ENCODE measurements around the gene HCK. TPM values are rescaled to one million over a fixed set of nuclear protein-coding genes. Genes with fewer than 3 reads are reported as not detected.

HCK gene
- total RNA-seq, 1 experiment from 2014 or later = not detected

DNA sequence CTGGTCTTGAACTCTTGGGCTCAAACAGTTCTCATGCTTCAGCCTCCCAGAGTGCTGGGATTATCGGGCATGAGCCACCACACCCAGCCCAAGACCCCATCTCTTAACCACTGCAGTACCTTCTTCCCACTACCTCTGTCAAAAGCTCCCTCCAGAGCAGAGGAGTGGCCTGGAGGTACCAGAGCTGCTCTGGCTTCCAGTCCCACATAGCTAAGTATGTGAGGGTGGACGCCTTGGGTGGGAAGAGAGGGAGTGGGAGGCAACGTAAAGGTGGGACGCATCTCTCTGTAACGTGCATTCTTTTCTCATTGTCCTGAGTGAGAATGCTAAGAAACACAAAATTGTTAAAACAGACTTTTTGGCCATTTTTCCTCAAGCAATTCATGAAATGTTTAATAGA is 82.0 kb downstream of the HCK start:
- no peak overlapping the region for H3K27ac ChIP-seq (ENCODE audit: low read length)
- TF ChIP-seq EZH2phosphoT487 (IDR thresholded peaks at IDR 0.05; ENCODE audit: borderline replicate concordance, low read length) = no peak
- TF ChIP-seq EZH2 (IDR thresholded peaks at IDR 0.05; ENCODE audit: low read length, unreplicated experiment) = no peak
- TF ChIP-seq, protein P1, sequence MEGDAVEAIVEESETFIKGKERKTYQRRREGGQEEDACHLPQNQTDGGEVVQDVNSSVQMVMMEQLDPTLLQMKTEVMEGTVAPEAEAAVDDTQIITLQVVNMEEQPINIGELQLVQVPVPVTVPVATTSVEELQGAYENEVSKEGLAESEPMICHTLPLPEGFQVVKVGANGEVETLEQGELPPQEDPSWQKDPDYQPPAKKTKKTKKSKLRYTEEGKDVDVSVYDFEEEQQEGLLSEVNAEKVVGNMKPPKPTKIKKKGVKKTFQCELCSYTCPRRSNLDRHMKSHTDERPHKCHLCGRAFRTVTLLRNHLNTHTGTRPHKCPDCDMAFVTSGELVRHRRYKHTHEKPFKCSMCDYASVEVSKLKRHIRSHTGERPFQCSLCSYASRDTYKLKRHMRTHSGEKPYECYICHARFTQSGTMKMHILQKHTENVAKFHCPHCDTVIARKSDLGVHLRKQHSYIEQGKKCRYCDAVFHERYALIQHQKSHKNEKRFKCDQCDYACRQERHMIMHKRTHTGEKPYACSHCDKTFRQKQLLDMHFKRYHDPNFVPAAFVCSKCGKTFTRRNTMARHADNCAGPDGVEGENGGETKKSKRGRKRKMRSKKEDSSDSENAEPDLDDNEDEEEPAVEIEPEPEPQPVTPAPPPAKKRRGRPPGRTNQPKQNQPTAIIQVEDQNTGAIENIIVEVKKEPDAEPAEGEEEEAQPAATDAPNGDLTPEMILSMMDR (conservative IDR thresholded peaks at IDR 0.05; ENCODE audit: low read depth, low read length) = no peak
- intact Hi-C loops (cut with micrococcal nuclease) = no loop called here
- ATAC-seq = no peak
- H2AFZ ChIP-seq (ENCODE audit: low read length) = no peak overlapping the region
- H3K4me3 ChIP-seq (ENCODE audit: low read length) = no peak overlapping the region
- no peaks in the 10 kb centered on the region for H3K9me2 ChIP-seq (replicated peaks; ENCODE audit: low read length)
- BruUV-seq (replicated peaks) = no TSS peak
- H3K27me3 ChIP-seq (ENCODE audit: low read length) = no peaks in the 10 kb centered on the region
- no peaks in the 10 kb centered on the region for H3K4me1 ChIP-seq (ENCODE audit: insufficient read depth, low read length)
- H3K9me3 ChIP-seq (ENCODE audit: low read length) = no peaks in the 10 kb centered on the region
- CTCF ChIA-PET = no interaction called here
- peaks cover 26% of the 10 kb centered on the region for H3K79me2 ChIP-seq (ENCODE audit: low read length)
- H3K4me2 ChIP-seq (ENCODE audit: low read length) = no peak overlapping the region
- H4K20me1 ChIP-seq (ENCODE audit: low read length) = no peaks in the 10 kb centered on the region
- POLR2A ChIA-PET (ENCODE audit: unreplicated experiment) = no interaction called here
- H3F3A ChIP-seq (ENCODE audit: low read length, unreplicated experiment) = no peaks in the 10 kb centered on the region
- no peak for DNase-seq
- peaks cover 34% of the 10 kb centered on the region for H3K36me3 ChIP-seq (ENCODE audit: low read depth, low read length)
- no peak overlapping the region for H3K9ac ChIP-seq (ENCODE audit: low read length)

DNA sequence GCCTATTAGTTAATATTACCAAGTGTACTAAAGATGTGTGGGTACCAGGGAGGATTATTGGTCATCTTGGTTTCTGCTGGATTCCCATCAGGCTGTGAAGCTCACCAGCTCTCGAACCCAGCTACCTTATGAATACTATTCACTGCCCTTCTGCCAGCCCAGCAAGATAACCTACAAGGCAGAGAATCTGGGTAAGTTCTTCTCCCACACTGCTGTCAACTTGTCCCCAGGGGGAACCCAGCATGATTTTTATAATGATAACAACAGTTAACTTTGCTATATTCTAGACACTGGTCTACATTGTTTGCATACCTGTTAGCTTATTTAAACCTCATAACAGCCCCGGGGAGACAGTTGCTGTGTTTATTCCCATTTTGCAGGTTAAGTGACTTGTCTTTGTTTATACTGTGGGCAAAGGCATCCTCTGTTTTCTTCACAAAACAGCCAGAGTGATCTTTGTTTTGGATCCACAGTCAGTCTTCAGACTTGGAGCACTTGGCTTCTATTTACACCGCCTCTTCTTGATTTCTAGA is 84.0 kb downstream of the HCK start:
- Histone ChIP-seq H3K79me2 (ENCODE audit: low read length) (peaks cover 8% of the 10 kb centered on the region; the same call in 1 of the 2 replicates), H3K4me1 (ENCODE audit: insufficient read depth, low read length) (no peaks in the 10 kb centered on the region), H3K27ac (ENCODE audit: low read length) (no peak overlapping the region), H4K20me1 (ENCODE audit: low read length) (no peaks in the 10 kb centered on the region), H3K4me2 (ENCODE audit: low read length) (no peak overlapping the region), H3K36me3 (ENCODE audit: low read depth, low read length) (peaks cover 49% of the 10 kb centered on the region), H3F3A (ENCODE audit: low read length, unreplicated experiment) (no peaks in the 10 kb centered on the region), H3K4me3 (ENCODE audit: low read length) (no peak overlapping the region), H3K9me2 (replicated peaks; ENCODE audit: low read length) (no peaks in the 10 kb centered on the region), H2AFZ (ENCODE audit: low read length) (no peak overlapping the region), H3K27me3 (ENCODE audit: low read length) (no peaks in the 10 kb centered on the region), H3K9me3 (ENCODE audit: low read length) (no peaks in the 10 kb centered on the region), H3K9ac (ENCODE audit: low read length) (no peak overlapping the region)
- POLR2A ChIA-PET (ENCODE audit: unreplicated experiment) = no interaction called here
- no TSS peak for BruUV-seq (replicated peaks)
- no peak for ATAC-seq
- CTCF ChIA-PET = no interaction called here
- intact Hi-C loops (cut with micrococcal nuclease) = no loop called here
- DNase-seq = no peak
- TF ChIP-seq, protein P1 (conservative IDR thresholded peaks at IDR 0.05; ENCODE audit: low read depth, low read length) = no peak
- TF ChIP-seq EZH2 (IDR thresholded peaks at IDR 0.05; ENCODE audit: low read length, unreplicated experiment) (no peak), EZH2phosphoT487 (IDR thresholded peaks at IDR 0.05; ENCODE audit: borderline replicate concordance, low read length) (no peak)

DNA sequence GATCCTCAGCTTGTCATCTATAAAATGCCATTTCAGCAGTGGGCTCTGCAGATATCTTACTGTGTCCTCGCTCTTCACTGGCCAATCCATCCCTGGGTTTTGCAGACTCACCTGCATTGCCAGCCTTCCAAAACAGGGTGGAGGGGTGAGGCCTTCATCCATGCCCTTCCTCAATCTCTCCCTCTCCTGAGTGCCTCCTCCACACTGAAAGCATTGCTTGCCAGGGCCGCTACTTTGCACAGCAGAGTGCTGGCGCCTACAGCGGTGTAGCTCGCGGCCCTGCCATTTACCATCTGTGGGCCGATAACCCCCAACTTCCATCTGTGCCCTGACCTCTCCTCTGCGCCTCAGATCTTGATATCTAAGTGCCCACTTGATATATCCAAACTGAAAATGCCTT is 86.9 kb downstream of the HCK start:
- no peaks in the 10 kb centered on the region for H3K4me1 ChIP-seq (ENCODE audit: insufficient read depth, low read length)
- H2AFZ ChIP-seq (ENCODE audit: low read length) = no peak overlapping the region
- H3K9me3 ChIP-seq (ENCODE audit: low read length) = no peaks in the 10 kb centered on the region
- intact Hi-C loops (cut with micrococcal nuclease) = no loop called here
- no peaks in the 10 kb centered on the region for H3K9me2 ChIP-seq (replicated peaks; ENCODE audit: low read length)
- no peaks in the 10 kb centered on the region for H4K20me1 ChIP-seq (ENCODE audit: low read length)
- no peak overlapping the region for H3K4me2 ChIP-seq (ENCODE audit: low read length)
- H3K4me3 ChIP-seq (ENCODE audit: low read length) = no peak overlapping the region
- ATAC-seq (no peak), DNase-seq (no peak)
- no peaks in the 10 kb centered on the region for H3F3A ChIP-seq (ENCODE audit: low read length, unreplicated experiment)
- TF ChIP-seq EZH2 (IDR thresholded peaks at IDR 0.05; ENCODE audit: low read length, unreplicated experiment) (no peak), EZH2phosphoT487 (IDR thresholded peaks at IDR 0.05; ENCODE audit: borderline replicate concordance, low read length) (no peak)
- TF ChIP-seq, protein P1 (conservative IDR thresholded peaks at IDR 0.05; ENCODE audit: low read depth, low read length) = no peak
- no peaks in the 10 kb centered on the region for H3K27me3 ChIP-seq (ENCODE audit: low read length)
- no TSS peak for BruUV-seq (replicated peaks)
- no peaks in the 10 kb centered on the region for H3K79me2 ChIP-seq (ENCODE audit: low read length)
- ChIA-PET POLR2A (ENCODE audit: unreplicated experiment) (no interaction called here), CTCF (no interaction called here)
- H3K36me3 ChIP-seq (ENCODE audit: low read depth, low read length) = peaks cover 72% of the 10 kb centered on the region
- H3K9ac ChIP-seq (ENCODE audit: low read length) = no peak overlapping the region
- no peak overlapping the region for H3K27ac ChIP-seq (ENCODE audit: low read length)

Measured in PC-3 (cell line).